Kidney (tissue), 14 donors: ENCODE data around the gene IDH3G. TPM values are rescaled to one million over a fixed set of nuclear protein-coding genes. Genes with fewer than 3 reads are reported as not detected.

ENCODE experiments used
- DNase-seq, 5 donors: peaks; one replicate each; pipeline ENCODE4 v3.0.0-alpha.2; 2013 to 2020
- FAIRE-seq: peaks from 2 replicates; lab custom pipeline; 2012; peaks lifted over from hg19 to GRCh38; lab: Jason Lieb, UNC
- H3K27ac ChIP-seq, 2 donors: one replicate each; pipeline ENCODE4 v1.7.0; 2013; ENCODE audit warnings: low read depth in 2 of 2, low read length in 2 of 2, inconsistent platforms in 1 of 2
- H3K27me3 ChIP-seq: one replicate; pipeline ENCODE4 v1.7.1; 2013; ENCODE audit warnings: low read length, inconsistent platforms; ENCODE audit not compliant: control insufficient read depth, insufficient read depth
- H3K36me3 ChIP-seq, 3 donors: one replicate each; pipeline versions ENCODE4 v1.7.0 to v1.7.1; 2013; ENCODE audit warnings: low read length in 3 of 3, control low read depth in 1 of 3, inconsistent platforms in 1 of 3; ENCODE audit not compliant: insufficient read depth in 3 of 3, control insufficient read depth in 2 of 3
- H3K4me1 ChIP-seq, 3 donors: one replicate each; pipeline versions ENCODE4 v1.7.0 to v1.7.1; 2013; ENCODE audit warnings: low read length in 3 of 3, inconsistent platforms in 1 of 3, low read depth in 1 of 3; ENCODE audit not compliant: control insufficient read depth in 2 of 3, insufficient read depth in 2 of 3
- H3K4me3 ChIP-seq, 3 donors: one replicate each; pipeline versions ENCODE4 v1.7.0 to v1.8.1; 2013; ENCODE audit warnings: low read length in 3 of 3, control low read depth in 1 of 3, inconsistent platforms in 1 of 3
- H3K9ac ChIP-seq, 3 donors: one replicate each; pipeline versions ENCODE4 v1.7.0 to v1.7.1; 2013; ENCODE audit warnings: low read length in 3 of 3, control low read depth in 1 of 3, inconsistent platforms in 1 of 3
- H3K9me3 ChIP-seq, 3 donors: one replicate each; pipeline versions ENCODE4 v1.7.0 to v1.7.1; 2013; ENCODE audit warnings: low read length in 3 of 3, control low read depth in 1 of 3, inconsistent platforms in 1 of 3; ENCODE audit not compliant: control insufficient read depth in 2 of 3, insufficient read depth in 1 of 3
- intact Hi-C: fragments of 100-400 bp; cut with DNase I; formaldehyde crosslinking; loops from one replicate; pipeline ENCODE4 v1.11.1; 2022
- polyA plus RNA-seq: library from polyadenylated mRNA; stranded (reverse); fragments of 350-450 nt; fragmentation: Illumina TruSeq; extraction: RNeasy Lipid Tissue Mini Kit (QIAGEN cat#74804); gene quantifications from one replicate; pipeline ENCODE4 v1.2.3, GENCODE V29; 2014; ENCODE audit warnings: low read depth, low replicate concordance; ENCODE audit not compliant: insufficient read depth
- total RNA-seq: library from RNA; stranded (reverse); fragmentation: NEBNext Ultra II Directional; extraction: Animal tissue kit (Norgen Biotek cat#: 25700); gene quantifications from one replicate; pipeline ENCODE4 v1.2.1, GENCODE V29; 2021
- TF ChIP-seq, protein P1 (sequence below): IDR thresholded peaks from 3 replicates; pipeline ENCODE4 v1.5.1; 2012; ENCODE audit warnings: mild to moderate bottlenecking, moderate library complexity, borderline replicate concordance; ENCODE audit not compliant: insufficient read depth; ENCODE audit errors: extremely low read depth
- donor health status: control.
- donor health status: control.
- donor health status: control.
- donor health status: control.
- donor health status: control.
- donor health status: DM: yes; HTN: yes; CAD: no.
- donor health status: Normal renal cell carcinoma (clear cell type).

IDH3G gene
- total and polyA plus RNA-seq, 2 donors from 2014 or later, result 62.1 to 100 TPM

DNA sequence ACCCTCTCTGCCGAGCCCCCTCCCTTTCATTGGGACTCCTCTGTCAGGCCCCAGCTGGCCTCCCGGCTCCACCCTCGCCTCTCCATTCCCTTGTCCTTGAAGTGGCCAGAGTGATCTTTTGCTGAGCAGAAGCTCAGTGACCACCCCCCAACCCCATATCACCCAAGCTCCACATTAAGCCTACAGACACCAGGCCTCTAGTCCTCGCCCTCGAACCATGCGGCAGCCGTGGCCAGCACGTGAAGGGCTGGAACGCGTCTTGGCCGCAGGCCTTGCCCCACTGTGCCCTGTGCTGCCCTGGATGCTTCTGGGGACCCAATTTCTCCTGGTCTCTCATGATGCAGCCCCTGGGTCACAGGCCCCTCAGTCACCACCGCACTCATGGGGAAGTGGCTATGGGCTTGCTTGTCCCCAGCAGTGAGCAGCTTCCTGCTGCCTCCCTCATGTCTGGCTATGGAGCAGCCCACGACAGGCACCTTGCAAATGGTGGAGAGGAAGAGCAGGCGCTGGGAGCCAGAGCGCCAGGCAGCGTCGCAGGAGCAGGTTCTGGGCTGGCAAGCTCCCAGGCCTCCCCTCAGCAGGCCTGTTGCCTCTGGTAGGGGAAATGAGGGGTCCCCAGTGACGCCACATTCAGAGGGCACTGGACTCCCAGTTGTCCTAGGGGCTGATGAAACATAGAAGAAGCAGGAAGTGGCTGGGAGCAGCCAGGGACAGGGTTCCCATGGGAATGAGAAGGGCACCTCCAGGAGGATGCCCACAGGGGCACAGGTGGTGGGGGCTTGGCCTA is 14.1 kb downstream of the IDH3G start:
- Histone ChIP-seq H3K36me3 (no peaks in the 10 kb centered on the region), H3K27me3 (no peaks in the 10 kb centered on the region), H3K4me1 (no peaks in the 10 kb centered on the region), H3K9ac (no peak overlapping the region), H3K4me3 (no peak overlapping the region), H3K27ac (no peak overlapping the region), H3K9me3 (no peaks in the 10 kb centered on the region)
- DNase-seq (peak in 1 of 5 donors; percentile 61), FAIRE-seq (no peak)
- intact Hi-C loops, result no loop called here
- TF ChIP-seq, protein P1, sequence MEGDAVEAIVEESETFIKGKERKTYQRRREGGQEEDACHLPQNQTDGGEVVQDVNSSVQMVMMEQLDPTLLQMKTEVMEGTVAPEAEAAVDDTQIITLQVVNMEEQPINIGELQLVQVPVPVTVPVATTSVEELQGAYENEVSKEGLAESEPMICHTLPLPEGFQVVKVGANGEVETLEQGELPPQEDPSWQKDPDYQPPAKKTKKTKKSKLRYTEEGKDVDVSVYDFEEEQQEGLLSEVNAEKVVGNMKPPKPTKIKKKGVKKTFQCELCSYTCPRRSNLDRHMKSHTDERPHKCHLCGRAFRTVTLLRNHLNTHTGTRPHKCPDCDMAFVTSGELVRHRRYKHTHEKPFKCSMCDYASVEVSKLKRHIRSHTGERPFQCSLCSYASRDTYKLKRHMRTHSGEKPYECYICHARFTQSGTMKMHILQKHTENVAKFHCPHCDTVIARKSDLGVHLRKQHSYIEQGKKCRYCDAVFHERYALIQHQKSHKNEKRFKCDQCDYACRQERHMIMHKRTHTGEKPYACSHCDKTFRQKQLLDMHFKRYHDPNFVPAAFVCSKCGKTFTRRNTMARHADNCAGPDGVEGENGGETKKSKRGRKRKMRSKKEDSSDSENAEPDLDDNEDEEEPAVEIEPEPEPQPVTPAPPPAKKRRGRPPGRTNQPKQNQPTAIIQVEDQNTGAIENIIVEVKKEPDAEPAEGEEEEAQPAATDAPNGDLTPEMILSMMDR, result no peak

DNA sequence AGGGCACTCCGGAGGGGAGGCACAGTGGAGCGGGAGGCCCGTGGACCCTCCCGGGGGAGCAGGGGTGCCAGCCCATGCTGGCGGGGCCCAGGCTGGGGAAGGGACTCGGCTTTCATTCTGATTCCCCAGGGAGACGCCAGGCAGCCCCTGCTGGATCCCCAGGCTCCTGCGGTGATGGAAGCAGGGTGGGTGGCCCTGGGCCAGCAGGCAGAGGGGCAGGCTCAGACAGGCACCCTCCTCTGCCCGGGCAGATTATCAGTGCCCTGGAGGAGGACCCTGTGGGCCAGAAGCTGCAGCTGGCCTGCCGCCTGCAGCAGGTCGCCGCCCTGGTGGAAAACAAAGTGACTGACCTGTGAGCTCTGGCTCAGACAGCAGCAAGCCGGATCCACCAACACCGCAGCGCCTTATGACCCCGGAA is 15.5 kb downstream of the IDH3G start:
- no peaks in the 10 kb centered on the region for H3K27me3 ChIP-seq
- no peak overlapping the region for H3K27ac ChIP-seq
- TF ChIP-seq, protein P1, result no peak

DNA sequence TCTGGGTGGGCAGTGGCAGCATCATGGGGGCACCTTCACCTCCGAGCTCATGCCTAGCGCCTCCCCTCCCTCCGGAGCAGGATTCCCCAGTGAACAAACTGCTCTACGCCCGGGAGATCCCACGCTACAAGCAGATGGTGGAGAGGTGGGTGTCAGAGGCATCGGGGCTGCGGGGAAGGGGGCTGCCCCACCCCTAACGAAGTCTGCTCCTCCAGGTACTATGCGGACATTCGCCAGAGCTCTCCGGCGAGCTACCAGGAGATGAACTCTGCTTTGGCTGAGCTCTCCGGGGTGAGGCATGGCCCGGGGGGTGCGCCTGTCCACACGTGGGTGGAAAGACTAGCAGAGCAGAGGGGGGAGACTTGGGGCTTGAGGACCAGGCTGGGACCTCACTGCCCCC is 16.0 kb downstream of the IDH3G start:
- intact Hi-C loops, result no loop called here
- Histone ChIP-seq H3K27me3 (no peaks in the 10 kb centered on the region), H3K27ac (no peak overlapping the region), H3K9ac (no peak overlapping the region), H3K4me3 (no peak overlapping the region), H3K36me3 (no peaks in the 10 kb centered on the region), H3K9me3 (no peaks in the 10 kb centered on the region), H3K4me1 (no peaks in the 10 kb centered on the region)
- FAIRE-seq, result no peak
- TF ChIP-seq, protein P1, result no peak
- DNase-seq, result peak in 2 of 5 donors; percentile 30 to 48

More for the DNA sequence above, 15.5 kb downstream of the IDH3G start:
- Histone ChIP-seq H3K9ac (no peak overlapping the region), H3K36me3 (no peaks in the 10 kb centered on the region), H3K9me3 (no peaks in the 10 kb centered on the region), H3K4me1 (no peaks in the 10 kb centered on the region), H3K4me3 (no peak overlapping the region)
- no peak for FAIRE-seq
- intact Hi-C loops, result no loop called here
- DNase-seq, result peak in 2 of 5 donors; percentile 31 to 63
